Smooth muscle cell (in vitro differentiated cells): ENCODE data around the gene MAP4K4. TPM values are rescaled to one million over a fixed set of nuclear protein-coding genes. Genes with fewer than 3 reads are reported as not detected.

Source experiments
- DNase-seq: peaks from one replicate; lab custom pipeline; 2025; ENCODE audit not compliant: unreplicated experiment; lab: John Stamatoyannopoulos, UW
- H2AFZ ChIP-seq: fragments of 200-600 bp; sonication (generic); 2 replicates; pipeline ENCODE4 v1.6.0; 2016; ENCODE audit warnings: antibody characterized with exemption, low read depth, mild to moderate bottlenecking
- H3F3A ChIP-seq: fragments of 200-600 bp; sonication (generic); 2 replicates; pipeline ENCODE4 v1.6.0; 2017; ENCODE audit warnings: antibody characterized with exemption, low read depth
- H3K27ac ChIP-seq: fragments of 200-600 bp; sonication (generic); 2 replicates; pipeline ENCODE4 v1.5.1; 2016; ENCODE audit warnings: low read depth, mild to moderate bottlenecking
- H3K27me3 ChIP-seq: fragments of 200-600 bp; sonication (generic); 2 replicates; pipeline ENCODE4 v1.6.1; 2016; ENCODE audit warnings: low read depth, mild to moderate bottlenecking
- H3K36me3 ChIP-seq: fragments of 200-600 bp; sonication (generic); 2 replicates; pipeline ENCODE4 v1.5.1; 2016; ENCODE audit warnings: low read depth
- H3K4me1 ChIP-seq: fragments of 200-600 bp; sonication (generic); 2 replicates; pipeline ENCODE4 v1.5.1; 2016; ENCODE audit warnings: low read depth
- H3K4me2 ChIP-seq: fragments of 200-600 bp; sonication (generic); 2 replicates; pipeline ENCODE4 v1.6.0; 2016; ENCODE audit warnings: mild to moderate bottlenecking
- H3K4me3 ChIP-seq: fragments of 200-600 bp; sonication (generic); 2 replicates; pipeline ENCODE4 v1.5.1; 2016; ENCODE audit warnings: mild to moderate bottlenecking
- H3K79me2 ChIP-seq: fragments of 200-600 bp; sonication (generic); 2 replicates; pipeline ENCODE4 v1.6.0; 2016; ENCODE audit warnings: low read depth, mild to moderate bottlenecking
- H3K9ac ChIP-seq: fragments of 200-600 bp; sonication (generic); 2 replicates; pipeline ENCODE4 v1.6.0; 2016; ENCODE audit warnings: low read depth
- H3K9me3 ChIP-seq: fragments of 200-600 bp; sonication (generic); replicated peaks from 2 replicates; pipeline ENCODE4 v1.5.1; 2016; ENCODE audit warnings: low read depth
- H4K20me1 ChIP-seq: fragments of 200-600 bp; sonication (generic); 2 replicates; pipeline ENCODE4 v1.6.0; 2016; ENCODE audit warnings: low read depth
- WGBS: methylation state at CpG from one replicate; pipeline ENCODE4 v1.1.7; 2016; ENCODE audit warnings: low lambda C conversion rate; 5-methylcytosine and 5-hydroxymethylcytosine counted together
- polyA plus RNA-seq: library from polyadenylated mRNA; unstranded; fragments of >200 nt; fragmentation: Nextera tagmentation; extraction: Ambion mirVana; gene quantifications from 2 replicates; pipeline ENCODE4 v1.2.1, GENCODE V29; 2016
- total RNA-seq: library from RNA; depleted of rRNA; stranded (reverse); fragments of >200 nt; gene quantifications from 2 replicates; pipeline ENCODE4 v1.2.3, GENCODE V29; 2014
- TF ChIP-seq, protein P1 (sequence below): fragments of 200-600 bp; sonication (generic); IDR thresholded peaks from 2 replicates; pipeline ENCODE4 v1.5.1; 2017; ENCODE audit warnings: borderline replicate concordance, mild to moderate bottlenecking, antibody characterized with exemption; ENCODE audit not compliant: insufficient read depth, poor library complexity, severe bottlenecking

The MAP4K4 gene
- total and polyA plus RNA-seq, 2 experiments from 2014 or later, result 68.9 to 107 TPM

DNA sequence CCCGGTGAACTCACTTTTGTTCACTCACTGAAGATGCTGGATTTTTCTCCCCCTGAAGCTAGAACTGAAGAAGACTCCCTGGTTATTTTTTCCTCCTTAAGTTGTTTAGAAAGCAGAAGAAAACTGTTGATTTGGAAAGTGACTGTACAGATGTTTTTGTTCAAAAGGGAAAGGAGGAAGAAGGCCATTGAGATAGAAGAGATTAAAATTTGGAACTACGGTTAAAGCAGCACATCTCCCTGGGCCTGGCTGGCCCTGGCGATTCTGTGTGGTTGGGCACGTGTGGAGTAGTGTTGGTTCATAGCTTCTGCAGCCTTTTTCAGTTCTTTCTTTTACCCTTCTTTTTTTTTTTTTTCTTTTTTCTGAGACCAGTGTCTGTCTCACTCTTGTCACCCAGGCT, 109.2 kb downstream of the MAP4K4 start:
- Histone ChIP-seq H3K9ac (peak overlapping the region; percentile 78), H2AFZ (no peak overlapping the region), H3K9me3 (no peaks in the 10 kb centered on the region), H3K27ac (peak overlapping the region; percentile 98), H3K4me3 (no peak overlapping the region), H3K79me2 (peaks cover 80% of the 10 kb centered on the region), H3K4me2 (peak overlapping the region; percentile 81), H3K36me3 (no peaks in the 10 kb centered on the region), H3K4me1 (peaks cover 44% of the 10 kb centered on the region), H3F3A (peaks cover 41% of the 10 kb centered on the region), H3K27me3 (no peaks in the 10 kb centered on the region), H4K20me1 (peaks cover 89% of the 10 kb centered on the region)
- WGBS, result 20% methylated on average over 4 of the region's 4 CpGs
- DNase-seq, result no peak
- TF ChIP-seq, protein P1, sequence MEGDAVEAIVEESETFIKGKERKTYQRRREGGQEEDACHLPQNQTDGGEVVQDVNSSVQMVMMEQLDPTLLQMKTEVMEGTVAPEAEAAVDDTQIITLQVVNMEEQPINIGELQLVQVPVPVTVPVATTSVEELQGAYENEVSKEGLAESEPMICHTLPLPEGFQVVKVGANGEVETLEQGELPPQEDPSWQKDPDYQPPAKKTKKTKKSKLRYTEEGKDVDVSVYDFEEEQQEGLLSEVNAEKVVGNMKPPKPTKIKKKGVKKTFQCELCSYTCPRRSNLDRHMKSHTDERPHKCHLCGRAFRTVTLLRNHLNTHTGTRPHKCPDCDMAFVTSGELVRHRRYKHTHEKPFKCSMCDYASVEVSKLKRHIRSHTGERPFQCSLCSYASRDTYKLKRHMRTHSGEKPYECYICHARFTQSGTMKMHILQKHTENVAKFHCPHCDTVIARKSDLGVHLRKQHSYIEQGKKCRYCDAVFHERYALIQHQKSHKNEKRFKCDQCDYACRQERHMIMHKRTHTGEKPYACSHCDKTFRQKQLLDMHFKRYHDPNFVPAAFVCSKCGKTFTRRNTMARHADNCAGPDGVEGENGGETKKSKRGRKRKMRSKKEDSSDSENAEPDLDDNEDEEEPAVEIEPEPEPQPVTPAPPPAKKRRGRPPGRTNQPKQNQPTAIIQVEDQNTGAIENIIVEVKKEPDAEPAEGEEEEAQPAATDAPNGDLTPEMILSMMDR, result no peak

DNA sequence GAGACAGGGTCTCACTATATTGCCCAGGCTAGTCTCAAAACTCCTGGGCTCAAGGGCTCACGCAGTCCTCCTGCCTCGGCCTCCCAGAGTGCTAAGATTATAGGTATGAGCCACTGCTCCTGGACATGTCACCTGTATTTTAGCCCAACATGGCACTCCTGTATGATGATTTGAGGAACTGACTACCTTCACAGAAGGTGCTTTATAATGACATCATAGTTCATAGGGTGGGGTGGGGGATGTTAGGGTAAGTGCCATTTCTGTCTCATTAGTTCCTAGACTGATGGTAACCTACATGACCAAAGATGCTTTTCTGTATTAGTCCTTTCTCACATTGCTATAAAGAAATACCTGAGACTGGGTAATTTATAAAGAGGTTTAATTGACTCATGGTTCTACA, 109.7 kb downstream of the MAP4K4 start:
- Histone ChIP-seq H3K4me2 (peak overlapping the region; percentile 81), H3K4me1 (peaks cover 44% of the 10 kb centered on the region), H3K27me3 (no peaks in the 10 kb centered on the region), H2AFZ (no peak overlapping the region), H3F3A (peaks cover 41% of the 10 kb centered on the region), H4K20me1 (peaks cover 89% of the 10 kb centered on the region), H3K4me3 (no peak overlapping the region), H3K9ac (peak overlapping the region; percentile 78), H3K9me3 (no peaks in the 10 kb centered on the region), H3K27ac (peak overlapping the region; percentile 98), H3K36me3 (no peaks in the 10 kb centered on the region), H3K79me2 (peaks cover 80% of the 10 kb centered on the region)
- TF ChIP-seq, protein P1, result no peak
- DNase-seq, result no peak
- WGBS, result 100% methylated on average over 2 of the region's 2 CpGs

DNA sequence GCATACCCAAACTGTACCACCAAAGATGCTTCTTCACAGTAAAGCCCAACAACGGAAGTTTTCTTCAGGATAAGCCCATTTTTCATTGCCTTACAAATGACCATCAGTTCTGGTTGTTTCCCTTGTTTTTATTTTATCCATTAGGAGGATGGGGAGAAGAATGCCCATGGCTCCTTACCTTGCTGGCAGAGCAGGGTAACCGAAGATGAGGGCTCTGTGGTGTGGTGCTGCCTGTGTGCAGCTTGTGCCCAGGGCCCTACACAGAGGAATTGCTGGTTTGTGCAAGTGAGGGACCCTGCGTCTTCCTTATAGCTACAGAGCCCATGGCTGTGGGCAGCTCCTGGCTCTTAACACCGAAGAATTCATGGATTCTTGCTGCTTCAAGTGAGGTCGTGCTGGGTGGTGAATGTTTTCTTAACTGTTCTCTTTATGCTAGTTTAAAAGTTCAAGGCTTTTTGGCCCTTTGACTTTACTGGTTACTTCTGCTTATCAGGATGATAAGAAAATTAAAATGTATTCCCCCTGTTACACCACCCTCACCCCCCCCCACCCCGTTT, 110.6 kb downstream of the MAP4K4 start:
- Histone ChIP-seq H4K20me1 (peaks cover 88% of the 10 kb centered on the region), H3K27me3 (no peaks in the 10 kb centered on the region), H3K27ac (peak overlapping the region; percentile 98), H3K36me3 (no peaks in the 10 kb centered on the region), H3K9me3 (no peaks in the 10 kb centered on the region), H3K79me2 (peaks cover 80% of the 10 kb centered on the region), H2AFZ (no peak overlapping the region), H3K4me3 (no peak overlapping the region), H3K4me1 (peaks cover 44% of the 10 kb centered on the region), H3F3A (peaks cover 41% of the 10 kb centered on the region), H3K9ac (no peak overlapping the region), H3K4me2 (peak overlapping the region; percentile 81)
- no peak for DNase-seq
- TF ChIP-seq, protein P1, result no peak
- 70% methylated on average over 6 of the region's 6 CpGs for WGBS

DNA sequence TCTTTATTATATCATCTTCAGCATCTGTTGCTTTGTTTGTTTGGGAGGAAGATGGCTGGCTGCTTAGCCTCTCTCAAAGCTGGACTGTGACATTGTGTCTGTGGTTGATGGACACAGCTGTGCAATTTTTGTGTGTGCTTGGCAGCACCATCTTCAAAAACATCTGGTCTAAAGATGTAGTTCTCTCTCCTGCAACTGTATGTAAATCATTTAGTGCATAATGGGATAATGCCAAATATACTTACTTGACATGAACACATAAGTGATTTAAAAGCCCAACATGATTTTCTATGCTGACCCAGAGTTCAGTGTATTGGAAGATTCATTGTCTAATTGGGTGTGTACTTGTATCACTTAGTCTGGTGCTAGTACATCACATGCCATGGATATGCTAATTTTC, 112.2 kb downstream of the MAP4K4 start:
- H2AFZ ChIP-seq, result no peak overlapping the region
- H3K9me3 ChIP-seq, result no peaks in the 10 kb centered on the region
- H3K79me2 ChIP-seq, result peaks cover 80% of the 10 kb centered on the region
- TF ChIP-seq, protein P1, result no peak
- H3F3A ChIP-seq, result peaks cover 35% of the 10 kb centered on the region
- no peaks in the 10 kb centered on the region for H3K36me3 ChIP-seq
- no peak overlapping the region for H3K4me2 ChIP-seq
- DNase-seq, result no peak
- H4K20me1 ChIP-seq, result peaks cover 88% of the 10 kb centered on the region
- H3K9ac ChIP-seq, result no peak overlapping the region
- no peak overlapping the region for H3K4me3 ChIP-seq
- H3K4me1 ChIP-seq, result peaks cover 30% of the 10 kb centered on the region
- no peaks in the 10 kb centered on the region for H3K27me3 ChIP-seq
- H3K27ac ChIP-seq, result no peak overlapping the region
